ENCODE data around the gene NUP42.
"Not testable (repeated sequence)": the region's sequence is repeated elsewhere in the genome, so short reads cannot be mapped to it uniquely, and the experiment has no call there.

NUP42 gene, protein sequence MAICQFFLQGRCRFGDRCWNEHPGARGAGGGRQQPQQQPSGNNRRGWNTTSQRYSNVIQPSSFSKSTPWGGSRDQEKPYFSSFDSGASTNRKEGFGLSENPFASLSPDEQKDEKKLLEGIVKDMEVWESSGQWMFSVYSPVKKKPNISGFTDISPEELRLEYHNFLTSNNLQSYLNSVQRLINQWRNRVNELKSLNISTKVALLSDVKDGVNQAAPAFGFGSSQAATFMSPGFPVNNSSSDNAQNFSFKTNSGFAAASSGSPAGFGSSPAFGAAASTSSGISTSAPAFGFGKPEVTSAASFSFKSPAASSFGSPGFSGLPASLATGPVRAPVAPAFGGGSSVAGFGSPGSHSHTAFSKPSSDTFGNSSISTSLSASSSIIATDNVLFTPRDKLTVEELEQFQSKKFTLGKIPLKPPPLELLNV

DNA sequence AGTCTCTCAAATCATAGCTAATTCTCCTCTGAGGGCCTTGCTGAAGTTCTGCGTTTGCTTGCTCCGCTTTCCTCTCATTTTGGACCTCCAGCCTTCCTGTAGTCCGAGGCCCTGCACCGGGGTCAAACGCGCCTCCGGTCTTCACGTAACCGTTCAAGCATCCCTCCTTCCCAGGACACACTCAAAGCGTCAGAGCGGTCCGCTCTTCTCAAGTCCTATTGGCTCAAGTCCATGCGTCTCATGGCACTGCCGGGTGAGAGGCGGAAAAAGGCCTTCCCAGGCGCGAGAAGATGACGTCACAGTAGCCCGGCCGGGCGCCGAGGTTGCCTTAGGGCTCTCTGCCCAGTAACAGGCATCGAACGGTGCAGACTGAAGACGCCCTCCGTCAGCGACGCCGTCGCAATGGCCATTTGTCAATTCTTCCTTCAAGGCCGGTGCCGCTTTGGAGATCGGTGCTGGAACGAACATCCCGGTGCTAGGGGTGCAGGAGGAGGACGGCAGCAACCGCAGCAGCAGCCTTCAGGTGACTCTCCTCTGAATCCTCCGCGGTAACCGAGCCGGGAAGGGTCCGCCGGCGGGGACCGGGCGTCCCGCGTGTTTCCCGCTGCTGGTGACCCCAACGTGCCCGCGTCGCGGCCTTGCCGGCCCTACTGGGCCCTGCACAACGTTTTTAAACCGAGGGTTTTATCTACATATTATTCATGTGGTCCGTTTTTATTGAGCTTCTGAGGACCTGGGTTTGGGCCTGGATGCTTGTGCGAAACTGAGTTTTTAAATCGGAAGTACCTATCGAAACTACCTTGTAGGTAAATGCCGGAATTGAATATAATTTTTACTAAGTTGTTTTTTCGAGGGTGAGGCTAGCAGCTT is at the start of gene NUP42:
NUP42 (plus strand) TSS at position 365 of the 870 bp plus-strand sequence; CDS start at position 403, 38 bp downstream.
- DNase-seq: peak; percentile 98

DNA sequence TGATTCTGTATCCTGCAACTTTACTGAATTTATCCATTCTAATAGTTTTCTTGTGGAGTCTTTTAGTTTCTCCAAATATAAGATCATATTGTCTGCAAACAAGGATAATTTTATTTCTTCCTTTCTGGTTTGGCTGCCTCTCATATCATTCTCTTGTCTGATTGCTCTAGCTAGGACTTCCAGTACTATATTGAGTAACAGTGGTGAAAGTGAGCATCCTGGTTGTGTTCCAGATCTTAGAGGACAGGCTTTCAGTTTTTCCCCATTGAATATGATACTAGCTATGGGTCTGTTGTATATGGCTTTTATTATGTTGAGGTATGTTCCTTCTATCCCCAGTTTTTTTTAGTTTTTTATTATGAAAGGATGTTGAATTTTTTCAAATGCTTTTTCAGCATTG is 48.1 kb upstream of the NUP42 start:
- no peak for DNase-seq

DNA sequence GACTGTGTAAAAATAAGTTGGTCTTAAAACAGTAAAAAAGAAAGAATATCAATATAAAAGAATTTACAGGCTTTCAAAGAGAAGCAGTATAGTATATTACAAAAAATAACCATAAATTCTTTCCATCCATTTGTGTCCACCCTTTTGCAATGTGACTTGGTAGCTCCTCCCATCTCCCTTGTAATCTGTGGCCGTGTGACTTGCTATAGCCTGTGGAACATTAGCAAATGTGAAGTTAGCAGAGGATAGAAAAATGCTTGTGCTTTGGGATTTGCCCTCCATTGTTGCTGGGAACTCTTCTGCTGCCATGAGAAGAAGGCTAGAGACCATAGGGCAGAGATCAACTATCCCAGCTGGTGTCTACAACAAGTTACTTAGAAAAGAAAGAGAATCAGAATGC is 46.1 kb upstream of the NUP42 start:
- DNase-seq: no peak

DNA sequence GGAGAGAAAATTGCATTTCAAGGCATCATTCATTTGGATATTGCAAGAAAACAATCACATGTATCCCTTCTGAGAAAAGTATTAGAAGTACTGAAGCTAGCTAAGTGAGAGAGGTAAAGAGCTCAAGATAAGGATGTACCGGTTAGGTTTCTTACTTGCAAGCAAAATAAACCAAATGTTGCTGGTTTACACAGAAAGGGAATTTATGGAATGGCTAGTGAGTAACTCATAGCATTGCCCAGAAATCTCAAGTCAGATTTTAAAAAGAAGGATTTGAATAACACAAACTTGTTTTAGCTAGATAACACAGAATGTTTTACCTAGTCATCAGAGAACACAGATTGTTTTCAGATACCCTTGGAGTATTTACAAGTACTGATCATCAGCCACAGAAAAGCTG is 45.6 kb upstream of the NUP42 start:
- DNase-seq: no peak

DNA sequence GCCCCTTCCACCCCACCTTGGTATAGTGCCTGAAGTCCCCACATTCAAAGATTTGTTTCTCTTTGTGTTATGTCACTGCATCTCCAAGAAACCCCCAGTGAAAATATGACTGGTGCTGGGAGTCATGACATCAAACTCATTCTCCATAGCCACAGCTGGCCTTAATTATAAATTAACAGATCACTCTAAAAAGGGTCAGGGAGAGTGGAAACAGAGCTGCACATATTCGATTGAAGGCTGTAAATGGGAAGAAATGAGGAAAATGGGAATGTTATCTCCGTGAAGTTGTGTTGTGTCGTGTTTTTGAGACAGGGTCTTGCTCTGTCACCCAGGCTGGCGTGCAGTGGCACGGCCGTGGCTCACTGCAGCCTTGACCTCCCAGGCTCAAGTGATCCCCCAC is 24.2 kb upstream of the NUP42 start:
- no peak for DNase-seq

DNA sequence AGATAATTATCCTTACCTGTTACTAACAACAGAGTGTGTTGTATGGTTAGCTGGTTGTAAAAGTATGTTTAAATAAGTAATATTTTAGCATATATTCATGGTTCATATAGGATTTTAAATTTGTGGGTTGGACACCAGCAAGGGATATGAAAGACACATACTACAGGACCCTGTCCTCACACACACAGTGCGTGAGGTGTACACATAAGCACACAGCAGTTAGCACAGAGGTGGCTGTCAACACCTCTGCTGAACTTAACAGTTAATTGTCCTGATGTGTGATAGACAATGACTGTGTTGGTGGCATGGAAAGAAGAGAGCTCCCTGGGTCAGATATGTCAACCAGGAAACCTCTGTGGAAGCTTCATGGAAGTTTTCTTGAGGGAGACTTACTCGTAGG is 23.3 kb upstream of the NUP42 start:
- no peak for DNase-seq

DNA sequence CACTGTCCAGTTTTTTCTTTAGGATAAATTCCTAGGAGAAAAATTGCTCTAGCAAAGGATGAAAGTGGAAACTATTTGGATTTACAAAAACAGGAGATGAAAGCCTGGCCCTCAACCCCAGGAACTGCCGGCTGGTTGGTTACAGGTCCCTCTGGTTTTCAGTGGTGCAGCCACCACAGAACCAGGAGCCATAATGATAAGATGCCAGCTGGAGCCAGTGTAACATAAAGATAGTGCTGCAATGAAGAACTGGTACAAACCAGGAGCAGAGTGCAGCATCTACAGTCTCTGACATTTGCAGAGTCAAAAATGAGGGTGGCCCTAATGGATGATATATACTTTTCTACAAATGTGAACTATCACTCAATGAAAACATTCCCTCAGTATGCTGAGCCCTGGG is 20.4 kb upstream of the NUP42 start:
- no peak for DNase-seq

DNA sequence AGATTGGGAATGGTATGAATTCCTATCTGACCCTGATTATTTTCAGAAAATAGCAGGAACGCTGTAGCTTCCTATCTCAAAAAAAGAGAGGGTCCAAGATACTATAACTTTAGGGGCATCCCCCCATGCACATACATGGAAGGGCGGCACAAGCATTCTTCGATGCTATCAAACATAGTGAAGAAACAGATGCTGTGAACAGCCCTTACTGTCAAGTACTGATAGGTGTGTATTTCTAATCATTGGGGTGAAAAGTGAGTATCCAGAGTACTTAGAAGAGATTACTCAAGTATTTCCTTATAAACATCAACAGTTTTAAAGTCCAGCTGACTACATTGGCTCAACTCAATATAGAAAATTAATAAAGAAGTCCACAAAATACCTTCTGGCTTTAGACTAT is 17.0 kb upstream of the NUP42 start:
- no peak for DNase-seq

DNA sequence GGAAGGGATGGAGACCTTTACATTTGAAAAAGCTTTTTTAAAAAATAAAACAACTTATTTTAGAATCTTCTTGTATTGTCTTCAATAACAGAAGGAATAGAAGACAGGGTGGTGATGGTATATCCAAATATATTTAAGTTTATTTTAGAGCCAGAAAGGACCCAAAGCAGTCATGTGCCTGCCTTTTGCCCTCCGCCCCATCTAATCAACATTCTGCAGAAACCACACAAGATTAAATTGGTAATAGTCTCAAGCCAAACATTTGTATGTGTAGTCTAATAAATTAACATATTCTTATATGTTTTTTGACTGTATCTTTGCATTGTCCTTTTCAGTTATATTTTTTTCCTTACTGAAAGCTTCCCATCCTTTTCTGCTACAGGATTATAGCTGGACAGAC is 16.5 kb upstream of the NUP42 start:
- DNase-seq: no peak

DNA sequence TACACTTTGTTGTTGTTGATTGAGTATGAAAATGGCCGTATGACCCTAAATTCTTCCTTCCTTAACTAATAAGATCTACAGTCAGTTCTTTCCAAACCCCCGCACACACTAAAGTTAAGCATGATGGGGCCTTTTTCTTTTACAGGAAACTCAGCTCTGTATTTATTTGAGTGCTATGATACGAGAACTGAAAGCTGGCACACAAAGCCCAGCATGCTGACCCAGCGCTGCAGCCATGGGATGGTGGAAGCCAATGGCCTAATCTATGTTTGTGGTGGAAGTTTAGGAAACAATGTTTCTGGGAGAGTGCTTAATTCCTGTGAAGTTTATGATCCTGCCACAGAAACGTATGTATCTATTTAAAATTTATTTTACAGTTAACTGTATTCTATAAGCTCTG is 14.2 kb upstream of the NUP42 start:
- DNase-seq: no peak

DNA sequence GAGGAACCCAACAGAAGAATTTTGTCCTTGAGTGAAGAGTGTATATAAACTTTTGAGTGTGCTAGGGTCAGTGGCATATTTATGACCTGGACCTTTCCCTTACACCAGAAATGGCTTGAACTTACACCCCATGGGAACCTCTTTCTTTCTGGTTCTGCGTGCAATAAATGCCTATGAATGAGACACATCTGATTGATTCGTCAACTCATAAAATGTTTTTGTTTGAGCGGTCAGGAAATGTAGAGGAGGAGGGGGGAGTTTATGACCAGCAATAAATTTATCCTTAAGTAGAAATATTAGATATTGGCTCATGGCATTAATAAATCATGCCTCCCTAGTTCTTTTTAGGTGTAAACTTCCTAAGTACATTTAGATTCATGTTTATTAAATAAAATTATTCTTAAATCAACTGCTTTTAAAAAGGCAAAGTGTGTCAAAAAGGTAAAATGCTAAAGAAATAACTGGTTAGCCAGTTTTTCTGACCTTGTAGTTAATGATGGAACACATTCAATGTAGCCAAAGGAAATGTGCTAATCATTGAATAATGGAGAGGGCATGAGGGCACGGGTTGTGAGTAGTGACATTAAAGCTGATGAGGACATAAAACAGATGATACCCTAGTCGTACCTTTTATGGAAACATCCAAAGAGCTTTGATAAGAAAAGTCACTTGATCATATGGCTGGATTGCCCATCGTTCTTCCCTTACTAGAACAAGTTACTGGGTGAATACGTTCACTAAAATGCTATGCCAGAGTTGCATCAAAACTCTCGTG is 13.6 kb upstream of the NUP42 start:
- no peak for DNase-seq

DNA sequence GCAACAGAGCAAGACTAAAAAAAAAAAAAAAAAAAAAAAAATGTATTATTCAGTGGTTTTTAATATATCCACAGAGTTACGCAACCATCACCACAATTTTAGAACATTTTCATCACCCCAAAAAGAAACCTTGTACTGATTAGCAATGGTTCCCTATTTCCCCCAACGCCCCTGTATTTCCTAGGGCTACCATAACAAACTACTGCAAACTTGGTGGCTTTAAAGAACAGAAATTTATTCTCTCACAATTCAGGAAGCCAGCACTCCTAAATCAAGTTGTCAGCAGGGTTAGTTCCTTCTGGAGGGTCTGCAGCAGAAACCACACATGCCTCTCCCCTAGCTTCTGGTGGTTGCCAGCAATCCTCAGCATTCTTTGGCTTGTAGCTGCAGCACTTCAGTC is 5.9 kb upstream of the NUP42 start:
- DNase-seq: no peak

DNA sequence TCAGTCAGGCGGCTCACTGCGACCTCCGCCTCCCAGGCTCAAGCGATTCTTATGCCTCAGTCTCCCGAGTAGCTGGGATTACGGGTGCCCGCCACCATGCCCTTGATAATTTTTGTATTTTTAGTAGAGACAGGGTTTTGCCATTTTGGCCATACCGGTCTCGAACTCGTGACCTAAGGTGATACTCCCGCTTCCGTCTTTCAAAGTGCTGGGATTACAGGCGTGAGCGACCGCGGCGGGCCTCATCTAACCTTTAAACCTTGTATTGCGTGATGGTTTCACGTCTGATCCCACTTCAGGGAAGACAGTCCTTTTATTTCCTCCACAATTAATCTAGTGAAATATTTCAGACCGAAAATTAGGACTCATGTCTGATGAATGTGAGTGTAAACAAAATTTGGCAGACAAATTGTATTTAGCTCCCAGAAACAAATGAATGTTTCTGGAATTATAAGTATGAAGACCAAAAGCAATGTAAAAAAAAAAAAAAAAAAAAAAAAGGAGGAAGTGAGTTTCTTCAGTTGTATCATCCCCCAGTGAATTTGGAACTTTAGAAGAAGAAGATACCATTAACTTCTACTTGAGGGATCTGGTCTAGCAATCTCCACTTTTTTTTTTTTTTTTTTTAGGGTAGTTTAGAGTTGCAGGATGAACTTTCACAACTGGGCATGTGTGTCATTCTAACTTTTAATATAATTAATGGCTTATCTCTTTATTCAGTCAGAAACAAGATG is 1.6 kb downstream of the NUP42 start:
- no peak for DNase-seq

DNA sequence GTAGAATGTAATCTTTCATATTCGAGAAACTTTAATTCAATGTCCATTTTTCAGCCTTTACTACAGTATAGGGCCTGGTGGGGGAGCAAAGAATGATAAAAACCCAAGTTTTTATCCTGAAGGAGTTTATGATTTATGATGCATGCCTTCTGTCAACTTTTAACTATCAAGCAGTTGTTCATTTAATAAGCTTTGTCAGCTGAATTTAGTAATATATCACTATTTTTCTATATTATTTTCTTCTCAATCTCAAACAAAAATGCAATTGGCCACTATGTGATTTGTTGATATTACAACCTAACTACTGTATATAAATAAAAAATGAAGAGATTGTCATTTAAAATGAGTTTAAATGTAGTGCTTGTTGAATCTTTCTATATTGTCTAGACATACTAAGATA is 2.4 kb downstream of the NUP42 start:
- no peak for DNase-seq

DNA sequence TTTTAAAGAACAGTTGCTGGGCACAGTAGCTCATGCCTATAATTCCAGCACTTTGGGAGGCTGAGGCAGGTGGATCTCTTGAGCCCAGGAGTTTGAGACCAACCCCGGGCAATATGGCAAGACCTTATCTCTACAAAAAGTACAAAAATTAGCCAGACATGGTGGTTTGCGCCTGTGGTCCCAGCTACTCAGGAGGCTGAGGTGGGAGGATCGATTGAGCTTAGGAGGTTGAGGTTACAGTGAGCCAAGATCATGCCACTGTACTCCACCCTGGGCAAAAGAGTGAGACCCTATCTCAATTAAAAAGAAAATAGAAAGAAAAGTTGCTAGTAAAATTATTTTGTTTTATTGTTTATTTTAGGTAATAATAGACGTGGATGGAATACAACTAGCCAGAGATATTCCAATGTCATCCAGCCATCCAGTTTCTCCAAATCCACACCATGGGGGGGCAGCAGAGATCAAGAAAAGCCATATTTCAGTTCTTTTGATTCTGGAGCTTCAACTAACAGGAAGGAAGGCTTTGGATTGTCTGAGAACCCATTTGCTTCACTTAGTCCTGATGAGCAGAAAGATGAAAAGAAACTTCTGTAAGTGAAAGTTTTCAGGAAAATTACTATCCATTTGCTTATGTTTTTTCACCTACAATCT is 3.0 kb downstream of the NUP42 start:
- peak; percentile 49 for DNase-seq

DNA sequence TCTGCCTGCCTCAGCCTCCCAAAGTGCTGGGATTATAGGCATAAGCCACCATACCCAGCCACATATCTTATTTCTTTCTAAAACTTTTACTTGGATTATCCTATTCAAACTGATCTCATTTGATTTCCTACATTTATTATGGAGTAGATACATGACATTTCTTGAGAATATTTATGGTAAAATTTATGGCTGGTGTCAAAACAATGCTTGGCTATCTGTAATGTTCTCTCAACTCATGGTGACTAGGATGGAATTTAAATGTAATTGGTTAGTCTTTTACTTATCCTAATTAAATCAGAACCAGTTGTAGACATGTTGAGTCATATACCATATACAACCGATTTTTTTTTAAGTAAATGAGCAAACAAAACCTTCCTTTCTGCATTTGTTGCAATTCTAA is 4.1 kb downstream of the NUP42 start:
- DNase-seq: no peak

DNA sequence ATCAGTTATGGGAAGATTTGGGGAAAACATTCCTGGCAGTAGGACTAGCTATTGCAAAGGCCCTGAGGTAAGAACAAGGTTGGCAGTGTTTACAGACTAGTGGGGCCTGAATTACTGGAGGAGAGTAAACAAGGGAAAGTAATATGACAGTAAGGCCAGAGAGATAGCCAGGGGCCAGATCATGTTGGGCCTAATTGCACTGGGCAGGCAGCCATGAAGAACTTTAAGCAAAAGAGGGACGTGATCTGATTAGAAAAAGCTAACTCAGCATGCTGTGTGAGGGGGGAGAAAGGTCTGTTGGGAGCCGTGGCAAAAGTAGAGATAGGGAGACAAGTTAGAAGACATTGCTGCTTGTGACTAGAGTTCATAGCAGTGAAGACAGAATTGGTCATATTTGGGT is 9.2 kb downstream of the NUP42 start:
- DNase-seq: no peak

DNA sequence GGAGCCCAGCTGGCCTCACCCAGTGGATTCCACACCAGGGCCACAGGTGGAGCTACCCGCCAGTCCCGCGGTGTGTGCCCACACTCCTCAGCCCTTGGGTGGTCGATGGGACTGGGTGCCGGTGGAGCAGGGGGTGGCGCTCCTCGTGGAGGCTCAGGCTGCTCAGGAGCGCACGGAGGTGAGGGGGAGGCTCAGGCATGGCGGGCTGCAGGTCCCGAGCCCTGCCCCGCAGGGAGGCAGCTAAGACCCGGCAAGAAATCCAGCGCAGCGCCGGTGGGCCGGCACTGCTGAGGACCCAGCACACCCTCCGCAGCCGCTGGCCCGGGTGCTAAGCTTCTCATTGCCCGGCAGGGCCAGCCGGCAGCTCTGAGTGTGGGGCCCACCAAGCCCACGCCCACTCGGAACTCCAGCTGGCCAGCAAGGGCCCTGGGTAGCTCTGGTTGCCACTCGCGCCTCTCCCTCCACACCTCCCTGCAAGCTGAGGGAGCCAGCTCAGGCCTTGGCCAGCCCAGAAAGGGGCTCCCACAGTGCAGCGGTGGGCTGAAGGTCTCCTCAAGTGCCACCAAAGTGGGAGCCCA is 11.9 kb downstream of the NUP42 start:
- not testable (repeated sequence) for DNase-seq

DNA sequence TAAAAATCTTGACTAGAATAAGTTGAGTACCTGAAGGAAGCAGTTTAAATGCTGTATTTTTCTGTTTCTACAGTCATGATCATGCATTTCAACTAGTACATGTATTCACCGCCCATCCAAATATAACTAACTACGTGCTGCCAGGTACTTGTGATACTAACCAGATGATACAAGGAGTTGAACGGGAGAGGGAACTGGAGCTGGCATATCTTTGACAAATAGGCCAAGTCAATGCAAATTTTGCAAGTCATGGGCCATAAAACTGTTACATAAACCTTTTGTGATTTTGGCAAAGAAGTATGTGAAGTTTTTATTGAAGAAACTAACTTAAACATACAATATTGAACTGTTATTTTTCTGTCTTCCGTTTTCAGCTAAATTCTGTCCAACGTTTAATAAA is 14.5 kb downstream of the NUP42 start:
- no peak for DNase-seq

DNA sequence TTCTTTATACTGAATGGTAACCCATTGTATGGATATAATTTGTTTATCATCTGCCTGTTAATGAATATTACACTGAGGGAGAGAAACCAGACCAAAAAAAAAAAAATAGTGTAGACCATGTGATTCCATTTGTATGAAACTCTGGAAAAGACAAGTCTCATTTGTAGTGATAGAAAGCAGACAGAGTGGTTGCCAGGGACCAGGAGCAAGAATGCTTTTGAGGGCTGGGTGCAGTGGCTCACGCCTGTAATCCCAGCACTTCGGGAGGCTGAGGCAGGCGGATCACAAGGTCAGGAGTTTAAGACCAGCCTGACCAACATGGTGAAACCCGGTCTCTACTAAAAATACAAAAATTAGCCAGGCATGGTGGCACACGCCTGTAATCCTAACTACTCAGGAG is 15.9 kb downstream of the NUP42 start:
- not testable (repeated sequence) for DNase-seq

DNA sequence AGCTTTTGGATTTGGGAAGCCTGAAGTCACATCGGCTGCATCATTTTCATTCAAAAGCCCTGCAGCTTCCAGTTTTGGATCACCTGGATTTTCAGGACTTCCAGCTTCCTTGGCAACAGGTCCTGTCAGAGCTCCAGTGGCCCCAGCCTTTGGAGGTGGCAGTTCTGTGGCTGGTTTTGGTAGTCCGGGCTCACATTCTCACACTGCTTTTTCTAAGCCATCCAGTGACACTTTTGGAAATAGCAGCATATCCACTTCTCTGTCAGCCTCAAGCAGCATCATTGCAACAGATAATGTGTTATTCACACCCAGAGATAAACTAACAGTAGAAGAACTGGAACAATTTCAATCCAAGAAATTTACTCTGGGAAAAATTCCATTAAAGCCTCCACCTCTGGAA is 18.5 kb downstream of the NUP42 start:
- DNase-seq: no peak

DNA sequence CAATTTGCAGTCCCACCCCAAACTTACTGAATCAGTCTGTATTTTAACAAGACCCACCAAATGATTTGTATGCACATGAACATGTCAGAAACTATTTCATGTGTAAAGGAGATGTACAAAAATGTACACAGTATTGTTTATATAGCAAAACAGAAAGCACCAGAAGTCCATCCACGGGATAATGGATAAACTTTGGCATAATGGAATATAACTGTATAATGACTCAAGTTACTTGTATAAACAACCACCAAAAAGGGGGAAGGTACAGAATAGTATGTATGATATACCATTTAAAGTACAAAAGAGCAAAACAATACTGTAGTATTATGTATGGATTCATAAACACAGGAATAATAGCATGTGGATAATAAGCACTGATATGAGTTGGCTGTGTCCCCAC is 22.4 kb downstream of the NUP42 start:
- DNase-seq: no peak
